Liver (tissue), 9 donors: ENCODE results near the gene BACH2. TPM values are rescaled to one million over a fixed set of nuclear protein-coding genes. Genes with fewer than 3 reads are reported as not detected.

Experiments
- DNase-seq: peaks from one replicate; pipeline ENCODE4 v3.0.0-alpha.2; 2017; ENCODE audit warnings: low spot score
- H3K27ac ChIP-seq, 2 donors: one replicate each; pipeline ENCODE4 v1.7.0; 2013; ENCODE audit warnings: inconsistent platforms in 2 of 2, low read length in 2 of 2, control low read depth in 1 of 2, low read depth in 1 of 2, mild to moderate bottlenecking in 1 of 2
- H3K27me3 ChIP-seq, 4 donors: one replicate each; pipeline versions ENCODE4 v1.6.1 to v1.7.0; 2013; ENCODE audit warnings: low read length in 3 of 4, inconsistent platforms in 1 of 4, mild to moderate bottlenecking in 1 of 4, moderate library complexity in 1 of 4; ENCODE audit not compliant: control insufficient read depth in 4 of 4, insufficient read depth in 4 of 4
- H3K36me3 ChIP-seq, 4 donors: one replicate each; pipeline versions ENCODE4 v1.6.1 to v1.7.0; 2013; ENCODE audit warnings: low read length in 3 of 4, mild to moderate bottlenecking in 3 of 4, low read depth in 1 of 4, moderate library complexity in 1 of 4; ENCODE audit not compliant: control insufficient read depth in 4 of 4, insufficient read depth in 3 of 4
- H3K4me1 ChIP-seq, 4 donors: one replicate each; pipeline versions ENCODE4 v1.6.1 to v1.7.0; 2013; ENCODE audit warnings: low read length in 3 of 4, mild to moderate bottlenecking in 3 of 4, moderate library complexity in 1 of 4; ENCODE audit not compliant: control insufficient read depth in 4 of 4, insufficient read depth in 4 of 4
- H3K4me3 ChIP-seq, 3 donors: one replicate each; pipeline versions ENCODE4 v1.6.1 to v1.7.0; 2013; ENCODE audit warnings: low read length in 3 of 3, control low read depth in 1 of 3, low read depth in 1 of 3, mild to moderate bottlenecking in 1 of 3
- H3K9ac ChIP-seq, 2 donors: one replicate each; pipeline ENCODE4 v1.7.0; 2013; ENCODE audit warnings: low read length in 2 of 2, mild to moderate bottlenecking in 2 of 2, moderate library complexity in 2 of 2, control low read depth in 1 of 2, low read depth in 1 of 2
- H3K9me3 ChIP-seq, 4 donors: one replicate each; pipeline versions ENCODE4 v1.6.1 to v1.7.0; 2013; ENCODE audit warnings: low read length in 3 of 4; ENCODE audit not compliant: control insufficient read depth in 4 of 4
- ATF3 ChIP-seq: IDR thresholded peaks from 2 replicates; pipeline ENCODE4 v1.6.1; 2016; ENCODE audit warnings: antibody characterized with exemption
- CTCF ChIP-seq: fragments of 150-350 bp; IDR thresholded peaks from 2 replicates; pipeline ENCODE4 v1.5.1; 2017; ENCODE audit warnings: improper control_type of control experiment, low read depth, low read length; ENCODE audit not compliant: missing input control
- EGR1 ChIP-seq, 2 donors: IDR thresholded peaks; 2 replicates each; pipeline ENCODE4 v1.6.1; 2016 to 2018; ENCODE audit warnings: antibody characterized with exemption in 2 of 2, low read depth in 2 of 2
- FOXA1 ChIP-seq: IDR thresholded peaks from 2 replicates; pipeline ENCODE4 v1.6.1; 2016; ENCODE audit warnings: antibody characterized with exemption
- FOXA2 ChIP-seq: IDR thresholded peaks from 2 replicates; pipeline ENCODE4 v1.6.1; 2016; ENCODE audit warnings: antibody characterized with exemption
- GABPA ChIP-seq, 2 donors: IDR thresholded peaks in 1 of 2; conservative IDR thresholded peaks in 1 of 2; 2 replicates each; pipeline ENCODE4 v1.6.1; 2016; ENCODE audit warnings: antibody characterized with exemption in 2 of 2, mild to moderate bottlenecking in 1 of 2, moderate library complexity in 1 of 2
- HNF4A ChIP-seq, 2 donors: conservative IDR thresholded peaks; 2 replicates each; pipeline ENCODE4 v1.6.1; 2016; ENCODE audit warnings: antibody characterized with exemption in 2 of 2, mild to moderate bottlenecking in 2 of 2
- HNF4G ChIP-seq: IDR thresholded peaks from 2 replicates; pipeline ENCODE4 v1.6.1; 2016; ENCODE audit warnings: antibody characterized with exemption
- JUND ChIP-seq, 2 donors: IDR thresholded peaks; 2 replicates each; pipeline ENCODE4 v1.6.1; 2016; ENCODE audit warnings: antibody characterized with exemption in 2 of 2
- MAX ChIP-seq: IDR thresholded peaks from 2 replicates; pipeline ENCODE4 v1.6.1; 2016; ENCODE audit warnings: antibody characterized with exemption
- NR2F2 ChIP-seq: IDR thresholded peaks from 2 replicates; pipeline ENCODE4 v1.6.1; 2016; ENCODE audit warnings: antibody characterized with exemption
- RAD21 ChIP-seq, 2 donors: IDR thresholded peaks; 2 replicates each; pipeline ENCODE4 v1.6.1; 2016; ENCODE audit warnings: antibody characterized with exemption in 2 of 2, mild to moderate bottlenecking in 2 of 2
- REST ChIP-seq: IDR thresholded peaks from 2 replicates; pipeline ENCODE4 v1.6.1; 2016; ENCODE audit warnings: antibody characterized with exemption, mild to moderate bottlenecking
- RXRA ChIP-seq, 2 donors: IDR thresholded peaks; 2 replicates each; pipeline ENCODE4 v1.6.1; 2017 to 2018; ENCODE audit warnings: antibody characterized with exemption in 2 of 2, mild to moderate bottlenecking in 1 of 2
- SP1 ChIP-seq: IDR thresholded peaks from 2 replicates; pipeline ENCODE4 v1.6.1; 2018; ENCODE audit warnings: antibody characterized with exemption, mild to moderate bottlenecking
- TAF1 ChIP-seq: conservative IDR thresholded peaks from 2 replicates; pipeline ENCODE4 v1.6.1; 2016; ENCODE audit warnings: antibody characterized with exemption, mild to moderate bottlenecking
- YY1 ChIP-seq: IDR thresholded peaks from 2 replicates; pipeline ENCODE4 v1.6.1; 2016; ENCODE audit warnings: antibody characterized with exemption, mild to moderate bottlenecking
- ZBTB33 ChIP-seq: IDR thresholded peaks from 2 replicates; pipeline ENCODE4 v1.6.1; 2016; ENCODE audit warnings: antibody characterized with exemption
- WGBS: extraction: QIAGEN DNeasy Blood & Tissue Kit; methylation state at CpG from one replicate; pipeline ENCODE4 v1.1.7; 2013; 5-methylcytosine and 5-hydroxymethylcytosine counted together
- polyA plus RNA-seq, 2 donors: library from polyadenylated mRNA; stranded (reverse) in 1 of 2; unstranded in 1 of 2; fragments of 200-250 nt in 1 of 2; fragments of >200 nt in 1 of 2; fragmentation: Nextera tagmentation in 1 of 2; extraction: Ambion mirVana in 1 of 2; gene quantifications; one replicate each; pipeline versions ENCODE4 v1.2.1 to v1.2.3, GENCODE V29; 2013 to 2015
- total RNA-seq, 2 donors: library from RNA; depleted of rRNA; stranded (reverse); fragments of >200 nt; gene quantifications; one replicate each; pipeline ENCODE4 v1.2.3, GENCODE V29; 2014
- donor health status: healthy.
- donor health status: healthy.
- donor health status: healthy.
- donor health status: healthy.
- donor health status: healthy.

BACH2 gene
- total RNA-seq = 1 to 10 TPM; 1.9 to 3.7 TPM
- polyA plus RNA-seq = 1 to 10 TPM; 1.9 to 2.0 TPM

GRCh38 chr6:90296341-90297114, at the start of gene BACH2:
Gene BACH2, minus strand, starts transcription at chr6:90296843. Its CDS starts 287,999 bp downstream, at chr6:90008844.
- WGBS = under 1% methylated on average over 112 of the region's 112 CpGs
- peaks cover 3 to 40% (median 30%) of the 10 kb centered on the region in 4 donors for H3K4me1 ChIP-seq

GRCh38 chr6:90343576-90343975, 46.9 kb upstream of the BACH2 start:
- no peak overlapping the region for H3K9ac ChIP-seq
- TF ChIP-seq ATF3 = no peak
- no peak for TF ChIP-seq JUND (IDR thresholded peaks at IDR 0.05)
- no peak for TF ChIP-seq HNF4A (conservative IDR thresholded peaks at IDR 0.05)
- TF ChIP-seq CTCF = no peak
- no peak for TF ChIP-seq FOXA1
- no peak for TF ChIP-seq ZBTB33
- TF ChIP-seq FOXA2 = no peak
- no peak for TF ChIP-seq NR2F2
- no peak for TF ChIP-seq EGR1 (IDR thresholded peaks at IDR 0.05; ENCODE audit: low read depth in 2 of 2)
- TF ChIP-seq TAF1 = no peak
- TF ChIP-seq RXRA (IDR thresholded peaks at IDR 0.05) = no peak
- TF ChIP-seq YY1 = no peak
- TF ChIP-seq HNF4G = no peak
- TF ChIP-seq GABPA (IDR thresholded peaks at IDR 0.05 in 1 of 2, conservative IDR thresholded peaks at IDR 0.05 in 1 of 2) = no peak
- no peak for TF ChIP-seq SP1
- TF ChIP-seq RAD21 (IDR thresholded peaks at IDR 0.05) = no peak
- no peak for TF ChIP-seq REST
- no peak for TF ChIP-seq MAX
- H3K4me3 ChIP-seq = no peak overlapping the region
- DNase-seq = no peak
- no peaks in the 10 kb centered on the region for H3K9me3 ChIP-seq
- no peaks in the 10 kb centered on the region for H3K4me1 ChIP-seq
- H3K27me3 ChIP-seq = no peaks in the 10 kb centered on the region
- WGBS = 54% methylated on average over 5 of the region's 5 CpGs
- H3K27ac ChIP-seq = no peak overlapping the region
- no peaks in the 10 kb centered on the region for H3K36me3 ChIP-seq

More at GRCh38 chr6:90296341-90297114, at the start of gene BACH2:
- Histone ChIP-seq H3K9ac (peak within 1 kb of the TSS; percentile 75 to 90), H3K27ac (peak within 1 kb of the TSS; percentile 52 to 77), H3K4me3 (peak within 1 kb of the TSS; percentile 83 to 93 (median 88)), H3K9me3 (no peaks in the 10 kb centered on the region), H3K27me3 (no peaks in the 10 kb centered on the region), H3K36me3 (no peaks in the 10 kb centered on the region)
- TF ChIP-seq FOXA2 = peak; percentile 48
- TF ChIP-seq EGR1 (IDR thresholded peaks at IDR 0.05; ENCODE audit: low read depth in 2 of 2) = peak; percentile 78 to 80
- TF ChIP-seq RAD21 (IDR thresholded peaks at IDR 0.05) = peak in 1 of 2 donors; percentile 53
- TF ChIP-seq SP1 = no peak
- peak; percentile 32 for TF ChIP-seq CTCF
- peak; percentile 66 for DNase-seq
